DOHH2 (cell line): ENCODE results near the gene CPN2.

ENCODE experiments used
- H3F3A ChIP-seq: fragments of 200-600 bp; sonication (generic), shearing (Covaris generic); 2 replicates; pipeline ENCODE4 v1.6.0; 2016; ENCODE audit warnings: antibody characterized with exemption, mild to moderate bottlenecking; ENCODE audit not compliant: control insufficient read depth, insufficient read depth
- H3K27ac ChIP-seq: fragments of 200-600 bp; sonication (generic); 2 replicates; pipeline ENCODE4 v1.5.1; 2014; ENCODE audit warnings: low read depth, mild to moderate bottlenecking, low read length, moderate library complexity
- H3K27me3 ChIP-seq: fragments of 200-600 bp; sonication (generic); 2 replicates; pipeline ENCODE4 v1.6.1; 2014; ENCODE audit warnings: mild to moderate bottlenecking, low read length, mixed read lengths; ENCODE audit not compliant: control insufficient read depth
- H3K36me3 ChIP-seq: fragments of 200-600 bp; sonication (generic); 2 replicates; pipeline ENCODE4 v1.6.1; 2014; ENCODE audit warnings: mild to moderate bottlenecking, low read length, moderate library complexity, mixed read lengths; ENCODE audit not compliant: control insufficient read depth
- H3K4me1 ChIP-seq: fragments of 200-600 bp; sonication (generic); 2 replicates; pipeline ENCODE4 v1.6.1; 2014; ENCODE audit warnings: mild to moderate bottlenecking, low read length, mixed read lengths; ENCODE audit not compliant: control insufficient read depth
- H3K4me2 ChIP-seq: fragments of 200-600 bp; sonication (generic); 2 replicates; pipeline ENCODE4 v1.6.0; 2014; ENCODE audit warnings: mild to moderate bottlenecking, low read length, moderate library complexity
- H3K4me3 ChIP-seq: fragments of 200-600 bp; sonication (generic); 2 replicates; pipeline ENCODE4 v1.5.1; 2014; ENCODE audit warnings: mild to moderate bottlenecking, low read length, mixed read lengths
- H3K79me2 ChIP-seq: fragments of 200-600 bp; sonication (generic); 2 replicates; pipeline ENCODE4 v1.6.1; 2014; ENCODE audit warnings: mild to moderate bottlenecking, low read length, mixed read lengths; ENCODE audit not compliant: control insufficient read depth
- H3K9me2 ChIP-seq: fragments of 200-600 bp; sonication (generic); replicated peaks from 2 replicates; pipeline ENCODE4 v1.6.1; 2014; ENCODE audit warnings: mild to moderate bottlenecking, low read length, mixed read lengths; ENCODE audit not compliant: control insufficient read depth
- H3K9me3 ChIP-seq: fragments of 200-600 bp; sonication (generic); 2 replicates; pipeline ENCODE4 v1.6.1; 2014; ENCODE audit warnings: antibody characterized with exemption, low read length, mixed read lengths; ENCODE audit not compliant: control insufficient read depth, insufficient read depth
- H4K20me1 ChIP-seq: fragments of 200-600 bp; sonication (generic); 2 replicates; pipeline ENCODE4 v1.6.0; 2014; ENCODE audit warnings: low read depth, mild to moderate bottlenecking, antibody characterized with exemption, low read length, moderate library complexity; ENCODE audit not compliant: control insufficient read depth, insufficient read depth
- CTCF ChIP-seq: fragments of 200-600 bp; sonication (generic); IDR thresholded peaks from one replicate; pipeline ENCODE4 v1.5.1; 2014; ENCODE audit warnings: antibody characterized with exemption, mild to moderate bottlenecking, low read depth, low read length; ENCODE audit not compliant: poor library complexity, severe bottlenecking
- EZH2phosphoT487 ChIP-seq: fragments of 200-600 bp; sonication (generic); IDR thresholded peaks from 2 replicates; pipeline ENCODE4 v1.6.1; 2017; ENCODE audit warnings: borderline replicate concordance, mild to moderate bottlenecking, antibody characterized with exemption, low read length, moderate library complexity, mixed read lengths

CPN2 gene

GRCh38 chr3:194368918-194369317 is 17.8 kb upstream of the CPN2 start:
- TF ChIP-seq EZH2phosphoT487 = no peak
- no peak for TF ChIP-seq CTCF
- Histone ChIP-seq H4K20me1 (no peaks in the 10 kb centered on the region), H3K27me3 (peaks cover 20% of the 10 kb centered on the region), H3K4me3 (no peak overlapping the region), H3K79me2 (no peaks in the 10 kb centered on the region), H3K4me1 (no peaks in the 10 kb centered on the region), H3K36me3 (no peaks in the 10 kb centered on the region), H3K4me2 (no peak overlapping the region), H3K27ac (no peak overlapping the region), H3F3A (no peaks in the 10 kb centered on the region), H3K9me2 (no peaks in the 10 kb centered on the region), H3K9me3 (no peaks in the 10 kb centered on the region)

- Histone ChIP-seq H3K36me3 (no peaks in the 10 kb centered on the region), H3K27me3 (peaks cover 24% of the 10 kb centered on the region), H3K27ac (no peak overlapping the region), H3K4me1 (no peaks in the 10 kb centered on the region), H4K20me1 (no peaks in the 10 kb centered on the region), H3K9me2 (no peaks in the 10 kb centered on the region), H3K4me3 (no peak overlapping the region), H3K4me2 (no peak overlapping the region), H3K79me2 (no peaks in the 10 kb centered on the region), H3F3A (no peaks in the 10 kb centered on the region), H3K9me3 (no peaks in the 10 kb centered on the region)
- no peak for TF ChIP-seq CTCF
- no peak for TF ChIP-seq EZH2phosphoT487
Observed at GRCh38 chr3:194367992-194368841, 17.1 kb upstream of the CPN2 start.

GRCh38 chr3:194365978-194366490 is 14.9 kb upstream of the CPN2 start:
- no peaks in the 10 kb centered on the region for H3K9me2 ChIP-seq
- H3K27me3 ChIP-seq = peaks cover 25% of the 10 kb centered on the region
- no peaks in the 10 kb centered on the region for H3K36me3 ChIP-seq
- no peaks in the 10 kb centered on the region for H3K9me3 ChIP-seq
- H3K27ac ChIP-seq = no peak overlapping the region
- no peaks in the 10 kb centered on the region for H3F3A ChIP-seq
- no peaks in the 10 kb centered on the region for H3K4me1 ChIP-seq
- H3K79me2 ChIP-seq = no peaks in the 10 kb centered on the region
- H4K20me1 ChIP-seq = no peaks in the 10 kb centered on the region
- H3K4me3 ChIP-seq = no peak overlapping the region
- TF ChIP-seq EZH2phosphoT487 (no peak), CTCF (no peak)
- H3K4me2 ChIP-seq = no peak overlapping the region
